ENCODE data around the gene ALOX15B. TPM values are rescaled to one million over a fixed set of nuclear protein-coding genes. Genes with fewer than 3 reads are reported as not detected.

ALOX15B gene
- total RNA-seq, 6 experiments from 2014 or later = not detected

GRCh38 chr17:8003594-8004181 is 35.2 kb upstream of the ALOX15B start:
- Mint-ChIP-seq H3K4me3 (no peak overlapping the region), H3K27ac (no peak overlapping the region), H3K27me3 (ENCODE audit: insufficient read depth) (peaks cover 32% of the 10 kb centered on the region), H3K9me3 (no peaks in the 10 kb centered on the region), H3K36me3 (ENCODE audit: low read depth) (no peaks in the 10 kb centered on the region), H3K4me1 (ENCODE audit: low read depth) (peaks cover 24% of the 10 kb centered on the region)
- TF ChIP-seq, protein P1, sequence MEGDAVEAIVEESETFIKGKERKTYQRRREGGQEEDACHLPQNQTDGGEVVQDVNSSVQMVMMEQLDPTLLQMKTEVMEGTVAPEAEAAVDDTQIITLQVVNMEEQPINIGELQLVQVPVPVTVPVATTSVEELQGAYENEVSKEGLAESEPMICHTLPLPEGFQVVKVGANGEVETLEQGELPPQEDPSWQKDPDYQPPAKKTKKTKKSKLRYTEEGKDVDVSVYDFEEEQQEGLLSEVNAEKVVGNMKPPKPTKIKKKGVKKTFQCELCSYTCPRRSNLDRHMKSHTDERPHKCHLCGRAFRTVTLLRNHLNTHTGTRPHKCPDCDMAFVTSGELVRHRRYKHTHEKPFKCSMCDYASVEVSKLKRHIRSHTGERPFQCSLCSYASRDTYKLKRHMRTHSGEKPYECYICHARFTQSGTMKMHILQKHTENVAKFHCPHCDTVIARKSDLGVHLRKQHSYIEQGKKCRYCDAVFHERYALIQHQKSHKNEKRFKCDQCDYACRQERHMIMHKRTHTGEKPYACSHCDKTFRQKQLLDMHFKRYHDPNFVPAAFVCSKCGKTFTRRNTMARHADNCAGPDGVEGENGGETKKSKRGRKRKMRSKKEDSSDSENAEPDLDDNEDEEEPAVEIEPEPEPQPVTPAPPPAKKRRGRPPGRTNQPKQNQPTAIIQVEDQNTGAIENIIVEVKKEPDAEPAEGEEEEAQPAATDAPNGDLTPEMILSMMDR (IDR thresholded peaks at IDR 0.05) = no peak
- no peak for DNase-seq

DNA sequence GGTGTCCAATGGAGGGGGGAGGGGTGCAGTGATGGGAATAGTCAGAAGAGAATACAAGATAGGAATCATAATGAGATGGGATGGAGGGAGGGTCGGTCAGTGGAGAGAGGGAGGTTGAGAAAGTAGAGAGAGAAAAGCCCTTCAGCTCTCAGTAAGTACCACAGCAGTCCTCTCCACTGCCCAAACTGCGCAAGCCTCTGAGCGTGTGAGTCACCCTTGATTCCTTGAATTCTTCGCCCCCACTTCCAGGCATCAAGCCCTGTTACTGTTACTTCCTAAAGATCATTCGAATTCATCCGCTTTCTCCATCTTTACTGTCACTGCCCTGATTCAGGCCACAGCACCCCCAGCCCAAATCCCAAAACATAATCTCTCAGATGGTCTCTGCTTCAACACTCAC is 34.0 kb upstream of the ALOX15B start:
- H3K36me3 Mint-ChIP-seq (ENCODE audit: low read depth) = no peaks in the 10 kb centered on the region
- H3K27ac Mint-ChIP-seq = peak overlapping the region; percentile 71
- H3K4me1 Mint-ChIP-seq (ENCODE audit: low read depth) = peaks cover 24% of the 10 kb centered on the region
- no peaks in the 10 kb centered on the region for H3K9me3 Mint-ChIP-seq
- peak; percentile 54 for DNase-seq
- peaks cover 27% of the 10 kb centered on the region for H3K27me3 Mint-ChIP-seq (ENCODE audit: insufficient read depth)
- H3K4me3 Mint-ChIP-seq = peak overlapping the region; percentile 70
- TF ChIP-seq, protein P1 (IDR thresholded peaks at IDR 0.05) = no peak

DNA sequence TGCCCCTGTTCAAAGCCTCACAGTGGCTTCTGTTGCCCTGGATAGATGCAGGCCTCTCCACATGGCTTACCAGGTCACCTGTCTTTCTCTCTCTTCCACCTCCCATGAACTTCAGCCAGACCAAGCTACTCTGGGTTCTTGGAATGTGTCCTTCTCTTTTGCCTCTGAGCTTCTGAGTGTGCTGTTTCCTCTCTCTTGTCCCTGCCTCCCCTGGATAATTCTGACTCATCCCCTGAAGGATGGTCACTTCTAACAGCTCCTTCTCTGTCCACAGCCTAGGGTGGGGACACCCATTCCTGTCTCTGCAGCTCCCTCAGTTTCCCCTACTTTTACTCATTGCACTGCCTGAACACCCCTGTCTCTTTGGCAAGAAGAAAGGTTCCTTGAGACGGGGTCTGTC is 33.5 kb upstream of the ALOX15B start:
- Mint-ChIP-seq H3K9me3 (no peaks in the 10 kb centered on the region), H3K27me3 (ENCODE audit: insufficient read depth) (peaks cover 25% of the 10 kb centered on the region), H3K27ac (peak overlapping the region; percentile 71), H3K4me3 (peak overlapping the region; percentile 70), H3K36me3 (ENCODE audit: low read depth) (no peaks in the 10 kb centered on the region), H3K4me1 (ENCODE audit: low read depth) (peaks cover 24% of the 10 kb centered on the region)
- TF ChIP-seq, protein P1 (IDR thresholded peaks at IDR 0.05) = no peak
- DNase-seq = no peak

DNA sequence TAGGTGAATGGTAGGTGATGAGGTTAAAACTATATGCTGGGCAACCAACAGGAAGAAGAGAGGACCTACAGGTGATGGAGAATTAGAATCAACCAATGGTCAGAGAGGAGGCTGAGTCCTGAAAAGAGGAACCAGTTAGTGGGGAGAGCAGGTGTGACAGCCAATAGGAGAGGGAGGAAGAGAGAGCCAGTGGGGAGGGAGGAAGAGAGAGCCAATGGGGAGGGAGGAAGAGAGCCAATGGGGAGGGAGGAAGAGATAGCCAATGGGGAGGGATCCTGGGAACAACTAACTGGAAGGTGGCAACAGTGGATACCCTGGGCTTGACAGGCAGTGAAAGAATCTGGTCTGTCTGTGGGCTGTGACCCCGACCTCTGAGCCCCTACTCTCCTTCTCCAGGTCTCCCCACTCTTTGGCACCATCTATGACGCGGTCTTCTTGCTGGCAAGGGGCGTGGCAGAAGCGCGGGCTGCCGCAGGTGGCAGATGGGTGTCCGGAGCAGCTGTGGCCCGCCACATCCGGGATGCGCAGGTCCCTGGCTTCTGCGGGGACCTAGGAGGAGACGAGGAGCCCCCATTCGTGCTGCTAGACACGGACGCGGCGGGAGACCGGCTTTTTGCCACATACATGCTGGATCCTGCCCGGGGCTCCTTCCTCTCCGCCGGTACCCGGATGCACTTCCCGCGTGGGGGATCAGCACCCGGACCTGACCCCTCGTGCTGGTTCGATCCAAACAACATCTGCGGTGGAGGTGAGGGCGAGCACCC is 32.7 kb upstream of the ALOX15B start:
- TF ChIP-seq, protein P1 (IDR thresholded peaks at IDR 0.05) = no peak
- DNase-seq = no peak
- H3K27ac Mint-ChIP-seq = no peak overlapping the region; the same call in 1 of the 2 replicates
- no peaks in the 10 kb centered on the region for H3K9me3 Mint-ChIP-seq
- peaks cover 24% of the 10 kb centered on the region for H3K4me1 Mint-ChIP-seq (ENCODE audit: low read depth)
- H3K36me3 Mint-ChIP-seq (ENCODE audit: low read depth) = no peaks in the 10 kb centered on the region
- H3K4me3 Mint-ChIP-seq = no peak overlapping the region
- H3K27me3 Mint-ChIP-seq (ENCODE audit: insufficient read depth) = peaks cover 23% of the 10 kb centered on the region

GRCh38 chr17:8006836-8007680 is 31.8 kb upstream of the ALOX15B start:
- no peak overlapping the region; the same call in 1 of the 2 replicates for H3K27ac Mint-ChIP-seq
- TF ChIP-seq, protein P1 (IDR thresholded peaks at IDR 0.05) = no peak
- H3K36me3 Mint-ChIP-seq (ENCODE audit: low read depth) = no peaks in the 10 kb centered on the region
- H3K4me1 Mint-ChIP-seq (ENCODE audit: low read depth) = peaks cover 20% of the 10 kb centered on the region
- DNase-seq = no peak
- H3K9me3 Mint-ChIP-seq = no peaks in the 10 kb centered on the region
- H3K4me3 Mint-ChIP-seq = no peak overlapping the region
- H3K27me3 Mint-ChIP-seq (ENCODE audit: insufficient read depth) = peaks cover 19% of the 10 kb centered on the region
